Body of pancreas (tissue), 4 donors: ENCODE measurements around the gene GSDMA. TPM values are rescaled to one million over a fixed set of nuclear protein-coding genes. Genes with fewer than 3 reads are reported as not detected.

Experiments
- ATAC-seq: fragments of 150-250 bp; one replicate; pipeline ENCODE4 v1.9.1; 2016
- DNase-seq, 4 donors: peaks; one replicate each; pipeline ENCODE4 v3.0.0-alpha.2; 2019
- H3K27ac ChIP-seq, 4 donors: fragments of 200-600 bp; sonication (generic); 1 replicate in 3 of 4; 2 replicates in 1 of 4; pipeline versions ENCODE4 v1.5.1 to v1.6.1; 2016 to 2019; ENCODE audit warnings: mild to moderate bottlenecking in 1 of 4, mixed read lengths in 1 of 4, moderate library complexity in 1 of 4
- H3K27me3 ChIP-seq, 2 donors: fragments of 200-600 bp; sonication (generic); one replicate each; pipeline ENCODE4 v1.6.0; 2016; ENCODE audit warnings: mild to moderate bottlenecking in 1 of 2
- H3K36me3 ChIP-seq, 2 donors: fragments of 200-600 bp; sonication (generic); replicated peaks in 1 of 2; 2 replicates each; pipeline ENCODE4 v1.5.1; 2016; ENCODE audit warnings: low read depth in 2 of 2; ENCODE audit not compliant: insufficient read depth in 1 of 2
- H3K4me1 ChIP-seq: fragments of 200-600 bp; sonication (generic); one replicate; pipeline ENCODE4 v1.6.0; 2016
- H3K4me3 ChIP-seq, 2 donors: fragments of 200-600 bp; sonication (generic); 1 replicate in 1 of 2; 2 replicates in 1 of 2; pipeline ENCODE4 v1.5.1; 2016 to 2019
- H3K9me3 ChIP-seq, 3 donors: fragments of 200-600 bp; sonication (generic); 1 replicate in 2 of 3; 2 replicates in 1 of 3; pipeline ENCODE4 v1.5.1; 2016
- POLR2A ChIP-seq, 3 donors: fragments of 450-650 bp; IDR thresholded peaks; one replicate each; pipeline ENCODE4 v1.6.1; 2016; ENCODE audit warnings: antibody characterized with exemption in 3 of 3, mild to moderate bottlenecking in 2 of 3
- WGBS, 2 donors: methylation state at CpG; one replicate each; pipeline ENCODE4 v1.1.5; 2017; 5-methylcytosine and 5-hydroxymethylcytosine counted together
- intact Hi-C: fragments of 100-400 bp; cut with DNase I; formaldehyde crosslinking; loops from one replicate; pipeline ENCODE4 v1.15.1; 2023
- total RNA-seq, 2 donors: library from RNA; depleted of rRNA; stranded (reverse); fragments of >200 nt; gene quantifications; one replicate each; pipeline ENCODE4 v1.1.0, GENCODE V29; 2016
- TF ChIP-seq, protein P1 (sequence below), 7 experiments: fragments of 450-650 bp in 4 of 7; fragments of 200-600 bp in 3 of 7; sonication (generic) in 3 of 7; IDR thresholded peaks; one replicate each; pipeline ENCODE4 v1.5.1; 2016 to 2019; ENCODE audit warnings: antibody characterized with exemption in 7 of 7

GSDMA gene
- total RNA-seq, 2 donors from 2014 or later = 3.4 TPM; not detected in 1

DNA sequence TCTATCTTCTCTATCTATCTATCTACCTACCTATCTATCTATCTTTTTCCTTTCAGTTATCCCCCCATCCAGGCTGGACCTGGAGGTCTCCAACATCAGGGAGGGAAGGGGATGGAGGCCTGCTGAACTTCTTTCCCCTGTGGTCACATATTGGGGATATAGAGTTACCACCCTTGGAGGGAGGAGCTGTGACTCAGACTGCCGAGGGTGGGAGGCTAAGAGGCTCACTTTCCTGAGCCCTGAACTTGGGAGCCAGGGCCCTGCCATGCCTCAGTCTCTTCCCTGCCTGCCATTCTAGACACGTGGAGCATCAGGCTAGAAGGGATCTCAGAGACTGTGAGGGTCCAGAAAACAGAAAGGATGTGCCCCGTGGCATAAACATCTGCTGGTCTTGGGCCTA is 26.9 kb upstream of the GSDMA start:
- H3K4me1 ChIP-seq = no peaks in the 10 kb centered on the region
- no peak overlapping the region for H3K27ac ChIP-seq
- 50 to 63% methylated on average over 1 to 3 of the region's 3 CpGs for WGBS, 2 donors
- DNase-seq (no peak), ATAC-seq (no peak)
- H3K27me3 ChIP-seq = no peaks in the 10 kb centered on the region
- no peaks in the 10 kb centered on the region for H3K36me3 ChIP-seq
- TF ChIP-seq, protein P1, sequence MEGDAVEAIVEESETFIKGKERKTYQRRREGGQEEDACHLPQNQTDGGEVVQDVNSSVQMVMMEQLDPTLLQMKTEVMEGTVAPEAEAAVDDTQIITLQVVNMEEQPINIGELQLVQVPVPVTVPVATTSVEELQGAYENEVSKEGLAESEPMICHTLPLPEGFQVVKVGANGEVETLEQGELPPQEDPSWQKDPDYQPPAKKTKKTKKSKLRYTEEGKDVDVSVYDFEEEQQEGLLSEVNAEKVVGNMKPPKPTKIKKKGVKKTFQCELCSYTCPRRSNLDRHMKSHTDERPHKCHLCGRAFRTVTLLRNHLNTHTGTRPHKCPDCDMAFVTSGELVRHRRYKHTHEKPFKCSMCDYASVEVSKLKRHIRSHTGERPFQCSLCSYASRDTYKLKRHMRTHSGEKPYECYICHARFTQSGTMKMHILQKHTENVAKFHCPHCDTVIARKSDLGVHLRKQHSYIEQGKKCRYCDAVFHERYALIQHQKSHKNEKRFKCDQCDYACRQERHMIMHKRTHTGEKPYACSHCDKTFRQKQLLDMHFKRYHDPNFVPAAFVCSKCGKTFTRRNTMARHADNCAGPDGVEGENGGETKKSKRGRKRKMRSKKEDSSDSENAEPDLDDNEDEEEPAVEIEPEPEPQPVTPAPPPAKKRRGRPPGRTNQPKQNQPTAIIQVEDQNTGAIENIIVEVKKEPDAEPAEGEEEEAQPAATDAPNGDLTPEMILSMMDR (IDR thresholded peaks at IDR 0.05) = no peak
- no peak for TF ChIP-seq POLR2A (IDR thresholded peaks at IDR 0.05)
- H3K4me3 ChIP-seq = no peak overlapping the region
- H3K9me3 ChIP-seq = no peaks in the 10 kb centered on the region
- intact Hi-C loops = no loop called here

DNA sequence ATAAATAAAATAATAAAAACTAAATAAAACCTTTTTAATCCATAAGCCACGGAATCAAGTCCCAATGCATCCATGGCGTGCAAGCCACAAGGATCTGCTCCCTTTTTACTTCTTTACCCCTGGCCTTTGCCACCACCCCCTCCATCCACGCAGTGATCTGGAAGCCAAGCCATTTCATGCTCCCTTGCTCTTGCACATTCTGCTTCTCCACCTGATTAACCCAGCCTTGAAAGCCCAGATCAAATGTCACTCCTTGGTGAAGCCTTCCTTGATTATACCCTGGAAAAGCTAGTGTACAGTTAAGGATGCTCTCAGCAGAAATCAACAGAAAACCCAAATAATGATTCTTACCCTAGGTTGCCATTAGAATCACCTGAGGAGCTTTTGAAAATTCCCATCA is 25.4 kb upstream of the GSDMA start:
- no peaks in the 10 kb centered on the region for H3K4me1 ChIP-seq
- 93 to 94% methylated on average over 3 of the region's 3 CpGs for WGBS, 2 donors
- H3K9me3 ChIP-seq = no peaks in the 10 kb centered on the region
- TF ChIP-seq POLR2A (IDR thresholded peaks at IDR 0.05) = no peak
- TF ChIP-seq, protein P1 (IDR thresholded peaks at IDR 0.05) = no peak
- intact Hi-C loops = no loop called here
- no peaks in the 10 kb centered on the region for H3K36me3 ChIP-seq
- DNase-seq = no peak
- ATAC-seq = no peak
- H3K4me3 ChIP-seq = no peak overlapping the region
- no peaks in the 10 kb centered on the region for H3K27me3 ChIP-seq
- no peak overlapping the region for H3K27ac ChIP-seq

DNA sequence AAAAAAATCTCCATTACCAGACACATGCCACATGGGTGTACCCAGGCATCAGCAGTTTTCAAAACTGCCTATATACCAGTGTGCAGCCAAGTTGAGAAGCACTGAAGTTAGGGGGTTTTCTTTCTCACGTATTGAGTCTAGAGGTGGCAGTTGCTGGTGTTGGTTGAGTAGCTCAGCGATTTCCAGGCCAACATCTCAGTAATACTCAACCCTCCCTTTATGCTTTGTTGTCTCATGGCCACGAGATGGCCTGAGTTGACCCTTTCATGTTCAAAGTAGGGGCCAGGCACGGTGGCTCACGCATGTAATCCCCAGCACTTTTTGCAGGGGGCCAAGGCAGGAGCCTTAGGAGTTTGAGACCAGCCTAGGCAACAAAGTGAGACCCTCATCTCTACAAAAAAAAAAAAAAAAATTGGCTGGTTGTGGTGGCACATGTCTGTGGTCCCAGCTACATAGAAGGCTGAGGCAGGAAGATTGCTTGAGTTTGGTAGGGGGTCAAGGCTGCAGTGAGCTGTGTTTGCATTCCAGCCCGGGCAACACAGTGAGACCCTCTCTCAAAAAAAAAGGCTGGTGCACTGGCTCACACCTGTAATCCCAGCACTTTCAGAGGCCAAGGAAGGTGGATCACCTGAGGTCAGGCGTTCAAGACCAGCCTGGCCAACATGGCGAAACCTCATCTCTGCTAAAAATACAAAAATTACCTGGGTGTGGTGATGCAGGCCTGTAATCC is 24.5 kb upstream of the GSDMA start:
- 60 to 64% methylated on average over 8 of the region's 8 CpGs for WGBS, 2 donors
- Histone ChIP-seq H3K4me3 (no peak overlapping the region), H3K27ac (no peak overlapping the region), H3K9me3 (no peaks in the 10 kb centered on the region), H3K36me3 (no peaks in the 10 kb centered on the region), H3K4me1 (no peaks in the 10 kb centered on the region), H3K27me3 (no peaks in the 10 kb centered on the region)
- DNase-seq = no peak
- no peak for ATAC-seq
- TF ChIP-seq, protein P1 (IDR thresholded peaks at IDR 0.05) = no peak
- TF ChIP-seq POLR2A (IDR thresholded peaks at IDR 0.05) = no peak
- intact Hi-C loops = no loop called here

DNA sequence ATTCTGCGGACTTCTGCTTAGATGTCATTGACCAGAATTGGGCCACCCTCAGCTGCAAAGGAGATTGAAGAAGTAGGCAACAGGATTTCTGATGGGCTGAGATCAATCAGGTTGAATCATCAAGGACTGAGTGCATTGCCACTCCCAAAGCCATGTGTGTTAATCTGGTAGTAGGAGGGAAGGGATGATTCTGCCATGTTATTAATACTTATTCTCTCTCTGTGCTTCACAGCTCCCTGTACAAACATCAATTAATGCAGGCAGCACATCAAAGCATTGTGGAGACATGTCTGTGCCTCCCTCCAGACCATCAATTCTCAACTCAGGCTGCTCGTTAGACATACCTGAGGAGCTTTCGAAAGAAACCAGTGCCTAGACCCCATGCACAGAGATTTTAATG is 23.7 kb upstream of the GSDMA start:
- H3K27me3 ChIP-seq = no peaks in the 10 kb centered on the region
- ATAC-seq = no peak
- intact Hi-C loops = no loop called here

More for the DNA sequence above, 23.7 kb upstream of the GSDMA start:
- DNase-seq = no peak
- no peak overlapping the region for H3K4me3 ChIP-seq
- no peak for TF ChIP-seq POLR2A (IDR thresholded peaks at IDR 0.05)
- TF ChIP-seq, protein P1 (IDR thresholded peaks at IDR 0.05) = no peak
- no peaks in the 10 kb centered on the region for H3K4me1 ChIP-seq
- H3K27ac ChIP-seq = no peak overlapping the region
- no peaks in the 10 kb centered on the region for H3K36me3 ChIP-seq
- H3K9me3 ChIP-seq = no peaks in the 10 kb centered on the region
- 82 to 90% methylated on average over 3 of the region's 3 CpGs for WGBS, 2 donors
